SJCRH30 (cell line): ENCODE results near the gene TMEM223. TPM values are rescaled to one million over a fixed set of nuclear protein-coding genes. Genes with fewer than 3 reads are reported as not detected.
A peak's percentile ranks its signal among the peaks of the same experiment; 100 is the strongest.
"Not testable (repeated sequence)": the region's sequence is repeated elsewhere in the genome, so short reads cannot be mapped to it uniquely, and the experiment has no call there.

ENCODE experiments used
- DNase-seq, 2 experiments: peaks; one replicate each; pipeline ENCODE4 v3.0.0-alpha.2; 2015 to 2020
- H3K27ac ChIP-seq: fragments of 250-450 bp; sonication (Bioruptor Pico); 2 replicates; pipeline ENCODE4 v1.5.1; 2020; ENCODE audit warnings: mild to moderate bottlenecking, moderate library complexity
- H3K27me3 ChIP-seq: fragments of 250-450 bp; sonication (Bioruptor Pico); 2 replicates; pipeline ENCODE4 v1.5.1; 2020; ENCODE audit warnings: mild to moderate bottlenecking, moderate library complexity
- H3K36me3 ChIP-seq: fragments of 250-450 bp; sonication (Bioruptor Pico); 2 replicates; pipeline ENCODE4 v1.5.1; 2020; ENCODE audit warnings: mild to moderate bottlenecking, moderate library complexity
- H3K4me1 ChIP-seq: fragments of 250-450 bp; sonication (Bioruptor Pico); 2 replicates; pipeline ENCODE4 v1.5.1; 2020; ENCODE audit warnings: mild to moderate bottlenecking, moderate library complexity
- H3K4me3 ChIP-seq: fragments of 250-450 bp; sonication (Bioruptor Pico); 2 replicates; pipeline ENCODE4 v1.5.1; 2020; ENCODE audit warnings: mild to moderate bottlenecking, moderate library complexity
- H3K9me3 ChIP-seq: fragments of 250-450 bp; sonication (Bioruptor Pico); replicated peaks from 2 replicates; pipeline ENCODE4 v1.5.1; 2020; ENCODE audit warnings: mild to moderate bottlenecking, moderate library complexity
- total RNA-seq: library from RNA; depleted of rRNA; stranded (reverse); fragments of >200 nt; shearing (Covaris generic); gene quantifications from 2 replicates; pipeline ENCODE4 v1.2.3, GENCODE V29; 2014

The TMEM223 gene
- total RNA-seq, 1 experiment from 2014 or later: 13.3 TPM

- Histone ChIP-seq H3K4me3 (peak overlapping the region; percentile 89), H3K9me3 (no peaks in the 10 kb centered on the region), H3K4me1 (no peaks in the 10 kb centered on the region), H3K27ac (peak overlapping the region; percentile 63; the same call in 1 of the 2 replicates), H3K27me3 (no peaks in the 10 kb centered on the region), H3K36me3 (peaks cover 4% of the 10 kb centered on the region; the same call in 1 of the 2 replicates)
- DNase-seq: peak; percentile 78 to 86
These were observed 5.3 kb downstream of the TMEM223 start for GRCh38 chr11:62786318-62787004.

- Histone ChIP-seq H3K27me3 (no peaks in the 10 kb centered on the region), H3K9me3 (no peaks in the 10 kb centered on the region), H3K4me1 (no peaks in the 10 kb centered on the region), H3K27ac (no peak overlapping the region), H3K36me3 (peaks cover 10% of the 10 kb centered on the region), H3K4me3 (no peak overlapping the region)
- no peak for DNase-seq
These were observed 9.1 kb downstream of the TMEM223 start for GRCh38 chr11:62782753-62783152.

- no peak overlapping the region for H3K4me3 ChIP-seq
- peaks cover 13% of the 10 kb centered on the region for H3K36me3 ChIP-seq
- DNase-seq: no peak
- H3K4me1 ChIP-seq: no peaks in the 10 kb centered on the region
- H3K9me3 ChIP-seq: no peaks in the 10 kb centered on the region
- no peak overlapping the region for H3K27ac ChIP-seq
- H3K27me3 ChIP-seq: no peaks in the 10 kb centered on the region
These were observed 13.4 kb downstream of the TMEM223 start for GRCh38 chr11:62778441-62778840.

GRCh38 chr11:62777389-62777788, 14.4 kb downstream of the TMEM223 start:
- H3K4me3 ChIP-seq: no peak overlapping the region
- H3K36me3 ChIP-seq: peaks cover 13% of the 10 kb centered on the region
- H3K9me3 ChIP-seq: no peaks in the 10 kb centered on the region
- no peak overlapping the region for H3K27ac ChIP-seq
- no peaks in the 10 kb centered on the region for H3K4me1 ChIP-seq
- no peak for DNase-seq
- H3K27me3 ChIP-seq: no peaks in the 10 kb centered on the region

GRCh38 chr11:62775646-62776045, 16.2 kb downstream of the TMEM223 start:
- Histone ChIP-seq H3K27ac (no peak overlapping the region), H3K9me3 (no peaks in the 10 kb centered on the region), H3K27me3 (no peaks in the 10 kb centered on the region), H3K4me1 (no peaks in the 10 kb centered on the region), H3K4me3 (no peak overlapping the region), H3K36me3 (peaks cover 13% of the 10 kb centered on the region)
- no peak for DNase-seq

- no peak overlapping the region for H3K27ac ChIP-seq
- peaks cover 7% of the 10 kb centered on the region; the same call in 1 of the 2 replicates for H3K36me3 ChIP-seq
- H3K4me1 ChIP-seq: no peaks in the 10 kb centered on the region
- no peaks in the 10 kb centered on the region for H3K27me3 ChIP-seq
- H3K4me3 ChIP-seq: no peak overlapping the region
- no peak for DNase-seq
- H3K9me3 ChIP-seq: no peaks in the 10 kb centered on the region
These were observed 17.4 kb downstream of the TMEM223 start for GRCh38 chr11:62774407-62774806.

- peaks cover 4% of the 10 kb centered on the region; the same call in 1 of the 2 replicates for H3K36me3 ChIP-seq
- H3K27ac ChIP-seq: peak within 1 kb of the TSS; percentile 85
- peak; percentile 98 for DNase-seq
- no peaks in the 10 kb centered on the region for H3K4me1 ChIP-seq
- no peaks in the 10 kb centered on the region for H3K9me3 ChIP-seq
- H3K27me3 ChIP-seq: no peaks in the 10 kb centered on the region
- peak within 1 kb of the TSS; percentile 75 for H3K4me3 ChIP-seq
These were observed 20.4 kb downstream of the TMEM223 start, which contains the start of gene TAF6L for GRCh38 chr11:62771144-62772021. Gene TAF6L (plus strand): TSS chr11:62771396. CDS start chr11:62775784, 4,388 bp downstream.

GRCh38 chr11:62770778-62771143, 21.0 kb downstream of the TMEM223 start:
- H3K27ac ChIP-seq: peak overlapping the region; percentile 85
- no peaks in the 10 kb centered on the region for H3K27me3 ChIP-seq
- H3K9me3 ChIP-seq: no peaks in the 10 kb centered on the region
- DNase-seq: no peak
- H3K4me1 ChIP-seq: no peaks in the 10 kb centered on the region
- peaks cover under 1% of the 10 kb centered on the region; the same call in 1 of the 2 replicates for H3K36me3 ChIP-seq
- peak overlapping the region; percentile 75 for H3K4me3 ChIP-seq

GRCh38 chr11:62760867-62761227, 31.0 kb downstream of the TMEM223 start:
- H3K4me1 ChIP-seq, H3K9me3 ChIP-seq, H3K27me3 ChIP-seq, H3K36me3 ChIP-seq, H3K27ac ChIP-seq, DNase-seq: not testable (repeated sequence)
- peak overlapping the region; percentile 95 for H3K4me3 ChIP-seq

GRCh38 chr11:62757846-62758788, 33.7 kb downstream of the TMEM223 start:
- Histone ChIP-seq H3K4me3 (no peak overlapping the region), H3K27me3 (no peaks in the 10 kb centered on the region), H3K27ac (no peak overlapping the region), H3K4me1 (peaks cover 8% of the 10 kb centered on the region), H3K36me3 (no peaks in the 10 kb centered on the region), H3K9me3 (no peaks in the 10 kb centered on the region)
- no peak for DNase-seq

- Histone ChIP-seq H3K9me3 (no peaks in the 10 kb centered on the region), H3K36me3 (no peaks in the 10 kb centered on the region), H3K27ac (no peak overlapping the region), H3K4me3 (no peak overlapping the region), H3K4me1 (peaks cover 6% of the 10 kb centered on the region; the same call in 1 of the 2 replicates), H3K27me3 (no peaks in the 10 kb centered on the region)
- peak; percentile 13 to 59 for DNase-seq
These were observed 36.7 kb downstream of the TMEM223 start for GRCh38 chr11:62755086-62755615.

GRCh38 chr11:62753736-62754603, 37.8 kb downstream of the TMEM223 start, which contains the start of gene ZBTB3:
Gene ZBTB3 (minus strand): TSS chr11:62754160. CDS start chr11:62753664, 496 bp downstream.
- no peaks in the 10 kb centered on the region for H3K9me3 ChIP-seq
- no peaks in the 10 kb centered on the region for H3K27me3 ChIP-seq
- peaks cover 6% of the 10 kb centered on the region; the same call in 1 of the 2 replicates for H3K4me1 ChIP-seq
- peak within 1 kb of the TSS; percentile 84 for H3K4me3 ChIP-seq
- H3K36me3 ChIP-seq: no peaks in the 10 kb centered on the region
- peak; percentile 98 to 99 for DNase-seq
- H3K27ac ChIP-seq: peak within 1 kb of the TSS; percentile 74

- Histone ChIP-seq H3K27ac (peak overlapping the region; percentile 74), H3K4me1 (peaks cover 6% of the 10 kb centered on the region; the same call in 1 of the 2 replicates), H3K4me3 (peak overlapping the region; percentile 84), H3K27me3 (no peaks in the 10 kb centered on the region), H3K36me3 (no peaks in the 10 kb centered on the region), H3K9me3 (no peaks in the 10 kb centered on the region)
- no peak for DNase-seq
These were observed 38.6 kb downstream of the TMEM223 start for GRCh38 chr11:62752994-62753735.
